Activated naive CD8-positive, alpha-beta T cell treated with anti-CD3 and anti-CD28 coated beads for 36 hours (primary cell): ENCODE results near the gene PSENEN. TPM values are rescaled to one million over a fixed set of nuclear protein-coding genes. Genes with fewer than 3 reads are reported as not detected.
A peak's percentile ranks its signal among the peaks of the same experiment; 100 is the strongest.

Source experiments
- DNase-seq: peaks from one replicate; pipeline ENCODE4 v3.0.0; 2021
- H3K27ac Mint-ChIP-seq: one replicate; pipeline ENCODE4 v1.8.0; 2022; ENCODE audit warnings: mild to moderate bottlenecking, moderate library complexity, mixed read lengths
- H3K27me3 Mint-ChIP-seq: one replicate; pipeline ENCODE4 v1.8.0; 2022; ENCODE audit warnings: mild to moderate bottlenecking, mixed read lengths
- H3K36me3 Mint-ChIP-seq: one replicate; pipeline ENCODE4 v1.8.0; 2021; ENCODE audit warnings: mild to moderate bottlenecking, mixed read lengths
- H3K4me1 Mint-ChIP-seq: one replicate; pipeline ENCODE4 v1.8.0; 2021; ENCODE audit warnings: mixed read lengths
- H3K4me3 Mint-ChIP-seq: one replicate; pipeline ENCODE4 v1.8.0; 2022; ENCODE audit warnings: mild to moderate bottlenecking, moderate library complexity, mixed read lengths
- H3K9me3 Mint-ChIP-seq: one replicate; pipeline ENCODE4 v1.8.0; 2022; ENCODE audit warnings: mixed read lengths
- total RNA-seq, 2 experiments: library from RNA; stranded (reverse); gene quantifications; one replicate each; pipeline ENCODE4 v1.2.3, GENCODE V29; 2021

The PSENEN gene
- total RNA-seq, 2 experiments from 2014 or later = 38.5 to 41.6 TPM

DNA sequence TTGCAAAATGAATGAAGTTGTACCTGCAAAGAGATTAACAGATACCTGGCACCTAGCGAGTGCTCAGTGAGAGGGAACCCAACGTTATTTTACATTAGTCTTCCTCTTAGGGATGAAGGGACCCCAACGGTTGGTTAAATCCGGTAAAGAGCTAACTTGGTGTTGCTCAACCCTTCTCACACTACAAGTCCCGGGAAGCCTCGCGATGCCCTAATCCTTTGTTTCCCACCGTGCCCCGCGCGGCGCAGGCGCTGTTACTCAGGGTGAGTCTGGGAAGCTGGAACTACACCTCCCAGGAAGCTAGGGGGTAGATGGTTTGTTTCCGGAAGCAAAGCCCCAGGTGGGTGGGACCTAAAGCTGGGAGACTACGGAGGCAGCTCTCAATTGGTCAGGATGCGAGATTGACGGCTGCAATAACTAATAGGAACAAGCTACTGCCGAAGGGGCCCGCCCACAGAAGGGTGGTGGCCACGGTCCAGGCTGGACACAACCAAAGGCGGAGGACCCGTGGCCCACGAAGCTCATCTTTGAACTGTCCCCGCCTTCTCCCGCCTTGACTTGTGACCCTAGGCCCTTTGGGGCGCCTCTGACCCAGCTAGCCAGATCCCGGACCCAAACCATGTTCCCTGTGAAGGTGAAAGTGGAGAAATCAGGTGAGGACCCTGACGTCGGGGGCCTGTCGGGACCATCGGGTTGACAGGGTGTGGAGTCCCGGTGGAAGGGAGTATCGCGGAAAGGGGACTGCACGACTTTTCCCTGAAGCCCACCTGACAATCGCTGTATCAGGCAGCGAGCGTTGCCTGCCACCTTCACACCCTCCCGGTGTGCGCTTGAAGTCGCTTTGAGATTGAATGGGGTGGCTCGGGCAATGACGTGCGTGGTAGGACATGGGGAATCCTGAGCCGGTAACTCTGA lies 2.9 kb downstream of the PSENEN start, which contains the start of gene LIN37:
LIN37 (plus strand) TSS at position 471 of the 915 bp plus-strand sequence; CDS start at position 620, 149 bp downstream.
- peak within 1 kb of the TSS; percentile 97 for H3K4me3 Mint-ChIP-seq
- H3K36me3 Mint-ChIP-seq = peaks cover 15% of the 10 kb centered on the region
- DNase-seq = peak; percentile 97
- no peaks in the 10 kb centered on the region for H3K9me3 Mint-ChIP-seq
- H3K27me3 Mint-ChIP-seq = no peaks in the 10 kb centered on the region
- peak within 1 kb of the TSS; percentile 94 for H3K27ac Mint-ChIP-seq
- peaks cover 37% of the 10 kb centered on the region for H3K4me1 Mint-ChIP-seq

DNA sequence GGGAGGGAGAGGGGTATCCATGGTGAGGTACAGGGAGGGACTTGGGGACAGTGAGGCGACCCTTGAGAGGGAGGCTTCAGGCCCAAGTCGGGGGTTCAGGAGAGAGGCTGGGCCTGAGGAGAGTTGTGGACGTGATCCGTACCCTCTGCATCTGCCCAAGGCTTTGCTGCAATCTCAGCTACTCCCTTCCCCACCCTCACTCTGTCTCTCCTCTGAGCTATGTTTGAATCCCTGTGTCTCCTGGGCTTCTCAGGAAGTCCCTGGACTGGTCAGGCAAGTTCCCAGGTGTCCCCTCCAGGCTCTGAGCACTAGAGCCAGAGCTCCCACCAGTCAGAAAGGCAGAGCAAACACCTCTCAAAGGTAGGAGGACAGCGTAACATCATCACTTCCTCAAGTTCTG lies 4.7 kb downstream of the PSENEN start:
- Mint-ChIP-seq H3K4me1 (peaks cover 29% of the 10 kb centered on the region), H3K36me3 (peaks cover 16% of the 10 kb centered on the region), H3K9me3 (no peaks in the 10 kb centered on the region), H3K27ac (no peak overlapping the region), H3K27me3 (peaks cover 6% of the 10 kb centered on the region), H3K4me3 (no peak overlapping the region)
- DNase-seq = no peak

DNA sequence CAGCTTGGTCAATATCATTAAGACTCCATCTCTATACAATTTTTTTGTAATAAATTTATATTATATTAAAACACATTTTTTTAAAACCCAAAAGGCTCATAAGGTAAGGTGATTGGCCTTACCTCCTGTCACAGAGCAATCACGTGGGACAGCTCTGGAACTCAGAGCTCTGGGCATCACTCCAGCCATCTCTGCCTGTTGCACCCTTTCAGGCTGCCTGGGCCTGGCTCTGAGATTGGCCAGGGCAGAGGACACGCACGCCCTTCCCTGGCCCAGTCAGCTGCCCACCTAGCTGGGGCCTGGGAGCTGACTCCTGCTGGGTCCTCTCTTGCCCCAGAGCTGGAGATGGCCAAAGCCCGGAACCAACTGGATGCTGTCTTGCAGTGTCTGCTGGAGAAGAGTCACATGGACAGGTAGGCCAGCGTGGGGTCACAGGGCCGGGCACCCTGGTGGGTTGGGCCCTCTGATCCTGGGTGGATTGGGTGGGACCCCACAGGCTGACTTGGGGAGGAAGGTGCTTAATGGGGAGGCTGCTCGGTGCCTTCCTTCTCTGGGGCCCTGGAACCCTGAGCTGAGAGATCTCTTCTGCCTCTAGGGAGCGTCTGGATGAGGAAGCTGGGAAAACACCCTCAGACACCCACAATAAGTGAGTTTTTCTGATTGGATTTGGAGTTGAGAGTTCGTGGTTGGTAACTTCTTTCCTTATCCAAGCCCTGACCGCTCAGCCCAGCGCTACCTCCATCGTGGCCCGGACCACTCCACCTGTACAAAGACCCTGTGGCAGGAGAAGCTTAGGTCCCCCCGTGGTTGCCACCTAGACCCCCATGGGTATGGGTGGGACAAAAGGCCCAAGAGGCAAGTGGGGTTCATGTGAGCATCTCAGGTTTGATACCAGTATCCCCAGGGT lies 6.6 kb downstream of the PSENEN start:
- H3K36me3 Mint-ChIP-seq = peaks cover 23% of the 10 kb centered on the region
- DNase-seq = no peak
- peaks cover 14% of the 10 kb centered on the region for H3K27me3 Mint-ChIP-seq
- H3K4me1 Mint-ChIP-seq = peaks cover 27% of the 10 kb centered on the region
- no peaks in the 10 kb centered on the region for H3K9me3 Mint-ChIP-seq
- no peak overlapping the region for H3K4me3 Mint-ChIP-seq
- H3K27ac Mint-ChIP-seq = no peak overlapping the region

GRCh38 chr19:35752746-35753350 lies 7.4 kb downstream of the PSENEN start:
- Mint-ChIP-seq H3K9me3 (no peaks in the 10 kb centered on the region), H3K4me1 (peaks cover 28% of the 10 kb centered on the region), H3K36me3 (peaks cover 22% of the 10 kb centered on the region), H3K27me3 (peaks cover 16% of the 10 kb centered on the region), H3K27ac (no peak overlapping the region), H3K4me3 (no peak overlapping the region)
- no peak for DNase-seq

- Mint-ChIP-seq H3K27me3 (peaks cover 17% of the 10 kb centered on the region), H3K27ac (no peak overlapping the region), H3K36me3 (peaks cover 20% of the 10 kb centered on the region), H3K4me1 (peaks cover 26% of the 10 kb centered on the region), H3K4me3 (no peak overlapping the region), H3K9me3 (no peaks in the 10 kb centered on the region)
- no peak for DNase-seq
These were observed 8.4 kb downstream of the PSENEN start for GRCh38 chr19:35753634-35754369.

GRCh38 chr19:35754370-35755130 lies 9.1 kb downstream of the PSENEN start:
- peak overlapping the region; percentile 22 for H3K27ac Mint-ChIP-seq
- no peak for DNase-seq

DNA sequence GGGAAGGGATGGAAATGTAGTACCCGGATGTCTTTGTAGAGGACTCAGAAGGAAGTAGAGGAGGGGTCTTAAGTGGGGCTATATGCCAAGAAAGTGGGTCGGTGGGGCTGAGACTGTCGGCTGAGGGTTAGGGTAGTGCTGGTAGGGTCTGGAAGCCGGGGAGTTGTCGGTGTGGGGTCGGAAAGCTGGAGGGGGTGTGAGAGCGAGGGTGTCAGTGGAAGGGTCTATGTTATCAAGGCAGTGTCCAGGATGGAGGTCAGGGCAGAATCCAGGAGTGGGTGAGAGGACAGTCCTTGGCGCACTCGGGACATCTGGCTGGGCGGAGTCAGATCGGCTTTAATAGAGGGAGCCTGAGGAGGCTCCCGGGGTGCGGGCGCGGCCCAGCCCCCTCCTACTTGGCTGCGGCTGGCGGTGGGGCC lies 9.7 kb downstream of the PSENEN start:
- Mint-ChIP-seq H3K27ac (no peak overlapping the region), H3K9me3 (no peaks in the 10 kb centered on the region), H3K27me3 (peaks cover 17% of the 10 kb centered on the region), H3K36me3 (peaks cover 23% of the 10 kb centered on the region), H3K4me1 (peaks cover 23% of the 10 kb centered on the region), H3K4me3 (peak overlapping the region; percentile 27)
- DNase-seq = no peak

More at GRCh38 chr19:35754370-35755130, 9.1 kb downstream of the PSENEN start:
- Mint-ChIP-seq H3K27me3 (peaks cover 17% of the 10 kb centered on the region), H3K9me3 (no peaks in the 10 kb centered on the region), H3K36me3 (peaks cover 20% of the 10 kb centered on the region), H3K4me3 (no peak overlapping the region), H3K4me1 (peaks cover 26% of the 10 kb centered on the region)

GRCh38 chr19:35755550-35756376 lies 10.3 kb downstream of the PSENEN start:
- peaks cover 21% of the 10 kb centered on the region for H3K4me1 Mint-ChIP-seq
- peaks cover 17% of the 10 kb centered on the region for H3K27me3 Mint-ChIP-seq
- H3K27ac Mint-ChIP-seq = peak overlapping the region; percentile 54
- peak; percentile 69 for DNase-seq
- peak overlapping the region; percentile 53 for H3K4me3 Mint-ChIP-seq
- H3K36me3 Mint-ChIP-seq = peaks cover 24% of the 10 kb centered on the region
- H3K9me3 Mint-ChIP-seq = no peaks in the 10 kb centered on the region

DNA sequence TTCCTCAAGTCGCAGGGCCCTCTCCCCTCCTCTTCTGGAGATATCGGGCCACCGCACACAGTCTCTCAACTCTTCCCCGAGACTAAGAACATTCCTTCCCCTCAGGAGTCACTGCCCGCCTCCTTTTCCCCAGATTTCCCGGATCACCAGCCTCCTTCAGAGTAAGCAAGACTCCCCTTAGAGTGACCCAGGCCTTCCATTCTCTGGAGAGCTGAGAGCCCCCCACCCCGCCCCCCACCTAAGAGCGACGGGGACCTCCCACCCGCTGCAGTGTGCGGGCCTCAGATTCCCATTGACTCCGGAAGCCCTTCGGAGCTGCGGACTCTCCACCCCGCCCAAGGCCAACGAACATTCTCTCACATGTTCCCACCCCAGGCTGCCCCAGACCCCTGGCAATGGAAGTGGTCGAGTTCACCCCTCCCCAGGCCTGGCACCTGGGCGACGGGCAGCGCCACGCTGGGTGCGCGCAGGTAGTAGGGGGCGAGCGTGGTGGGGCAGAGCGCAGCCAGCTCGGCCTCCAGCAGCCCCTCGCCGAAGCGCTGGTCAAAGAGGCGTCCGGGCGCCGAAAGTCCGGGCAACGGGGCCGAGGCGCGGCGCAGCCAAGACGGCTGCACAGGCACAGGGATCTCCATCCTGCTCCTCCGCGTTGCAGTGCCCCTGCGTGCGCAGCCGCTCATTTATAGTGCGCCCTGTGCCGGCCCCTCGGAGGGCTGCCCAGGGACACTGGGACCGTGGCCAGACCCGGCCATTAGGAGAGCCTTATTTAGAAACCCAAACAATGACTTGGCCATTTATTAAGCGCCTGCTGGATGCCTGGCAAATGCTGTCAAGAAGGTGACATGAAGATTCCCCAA lies 11.2 kb downstream of the PSENEN start, which contains the start of gene HSPB6:
HSPB6 (minus strand) TSS at position 653 of the 854 bp plus-strand sequence; CDS start at position 632, 21 bp downstream.
- Mint-ChIP-seq H3K27me3 (peaks cover 17% of the 10 kb centered on the region), H3K4me1 (peaks cover 21% of the 10 kb centered on the region), H3K36me3 (peaks cover 27% of the 10 kb centered on the region), H3K27ac (peak within 1 kb of the TSS; percentile 82), H3K4me3 (peak within 1 kb of the TSS; percentile 83), H3K9me3 (no peaks in the 10 kb centered on the region)
- DNase-seq = no peak

- Mint-ChIP-seq H3K36me3 (peaks cover 32% of the 10 kb centered on the region), H3K9me3 (no peaks in the 10 kb centered on the region), H3K4me1 (peaks cover 21% of the 10 kb centered on the region), H3K27me3 (peaks cover 17% of the 10 kb centered on the region), H3K4me3 (peak overlapping the region; percentile 83), H3K27ac (peak overlapping the region; percentile 82)
- peak; percentile 63 for DNase-seq
These were observed 11.8 kb downstream of the PSENEN start for GRCh38 chr19:35757231-35757748.

GRCh38 chr19:35757749-35758608 lies 12.5 kb downstream of the PSENEN start, which contains the start of gene PROSER3:
PROSER3 (plus strand) TSS chr19:35758176; CDS start chr19:35758216, 40 bp downstream.
- Mint-ChIP-seq H3K9me3 (no peaks in the 10 kb centered on the region), H3K27me3 (peaks cover 17% of the 10 kb centered on the region), H3K36me3 (peaks cover 32% of the 10 kb centered on the region), H3K4me1 (peaks cover 21% of the 10 kb centered on the region), H3K4me3 (peak within 1 kb of the TSS; percentile 83), H3K27ac (peak within 1 kb of the TSS; percentile 82)
- DNase-seq = peak; percentile 99
